HepG2 (cell line): ENCODE results near the gene TRDN. TPM values are rescaled to one million over a fixed set of nuclear protein-coding genes. Genes with fewer than 3 reads are reported as not detected.

Source experiments
- ATAC-seq: fragments of 200-7000 bp; cut with Tn5 transposase; 3 replicates; pipeline ENCODE4 v1.9.1; 2020; ENCODE audit warnings: mild to moderate bottlenecking, moderate library complexity
- BruUV-seq: library from RNA; stranded (reverse); fragments of 400-500 nt; replicated peaks from 2 replicates; lab custom pipeline; 2021; lab: Mats Ljungman, UMichigan
- CTCF ChIA-PET: fragments of 300-600 bp; formaldehyde crosslinking; extraction: SDS; loops from one replicate; lab custom pipeline; 2021; ENCODE audit warnings: low total read pairs, inconsistent platforms, low intra/inter-chr PET ratio; lab: Yijun Ruan, JAX
- POLR2A ChIA-PET: fragments of 350-600 bp; sonication (Branson Sonifier 250); formaldehyde crosslinking; loops from one replicate; lab custom pipeline; 2020; ENCODE audit warnings: antibody characterized with exemption, inconsistent platforms; lab: Yijun Ruan, JAX
- DNase-seq: peaks from one replicate; pipeline ENCODE4 v3.0.0-alpha.2; 2015; ENCODE audit warnings: low spot score
- FAIRE-seq: peaks from 3 replicates; lab custom pipeline; 2011; peaks lifted over from hg19 to GRCh38; lab: Jason Lieb, UNC
- H2AFZ ChIP-seq: one replicate; pipeline ENCODE4 v1.6.1; 2011; ENCODE audit warnings: low read length, inconsistent platforms
- H3K27ac ChIP-seq: fragments of 300-600 bp; 3 replicates; pipeline ENCODE4 v1.8.0; 2011; ENCODE audit warnings: mixed run types, mild to moderate bottlenecking, mixed read lengths, low read length, inconsistent platforms; ENCODE audit not compliant: insufficient read depth; ENCODE audit errors: extremely low read length
- H3K27me3 ChIP-seq, 2 experiments: fragments of 200-600 bp in 1 of 2; 2 replicates in 1 of 2; 3 replicates in 1 of 2; pipeline versions ENCODE4 v1.6.0 to v1.8.0; 2011; ENCODE audit warnings: low read length in 2 of 2, mild to moderate bottlenecking in 2 of 2, moderate library complexity in 2 of 2, inconsistent platforms in 1 of 2; ENCODE audit not compliant: insufficient read depth in 2 of 2, control insufficient read depth in 1 of 2
- H3K36me3 ChIP-seq, 2 experiments: fragments of 200-600 bp in 1 of 2; replicated peaks in 1 of 2; 2 replicates in 1 of 2; 3 replicates in 1 of 2; pipeline versions ENCODE4 v1.5.1 to v1.8.0; 2011; ENCODE audit warnings: low read length in 2 of 2, inconsistent platforms in 1 of 2; ENCODE audit not compliant: insufficient read depth in 2 of 2, control insufficient read depth in 1 of 2
- H3K4me1 ChIP-seq: 2 replicates; pipeline ENCODE4 v1.5.1; 2012; ENCODE audit warnings: low read length, inconsistent platforms; ENCODE audit not compliant: insufficient read depth
- H3K4me2 ChIP-seq: 2 replicates; pipeline ENCODE4 v1.6.0; 2011; ENCODE audit warnings: low read depth, low read length, inconsistent platforms
- H3K4me3 ChIP-seq, 3 experiments: fragments of 200-600 bp in 1 of 3; sonication (generic), shearing (Covaris generic) in 1 of 3; replicated peaks in 1 of 3; 2 replicates each; pipeline ENCODE4 v1.5.1; 2011 to 2016; ENCODE audit warnings: low read length in 3 of 3, inconsistent platforms in 2 of 3, low read depth in 2 of 3, mild to moderate bottlenecking in 2 of 3, control low read depth in 1 of 3, mixed read lengths in 1 of 3; ENCODE audit not compliant: insufficient read depth in 1 of 3
- H3K79me2 ChIP-seq: one replicate; pipeline ENCODE4 v1.6.1; 2011; ENCODE audit warnings: low read length, inconsistent platforms; ENCODE audit not compliant: insufficient read depth
- H3K9ac ChIP-seq: 2 replicates; pipeline ENCODE4 v1.6.0; 2011; ENCODE audit warnings: mild to moderate bottlenecking, low read depth, low read length, inconsistent platforms; ENCODE audit not compliant: insufficient read depth
- H3K9me3 ChIP-seq: 2 replicates; pipeline ENCODE4 v1.5.1; 2012; ENCODE audit warnings: mild to moderate bottlenecking, low read length
- H4K20me1 ChIP-seq: 2 replicates; pipeline ENCODE4 v1.6.0; 2011; ENCODE audit warnings: inconsistent platforms, mild to moderate bottlenecking, low read length, moderate library complexity; ENCODE audit not compliant: insufficient read depth
- CREM ChIP-seq, 2 experiments: sonication (generic) in 1 of 2; formaldehyde crosslinking in 1 of 2; IDR thresholded peaks; 2 replicates each; pipeline versions ENCODE4 v1.4.0 to v1.6.1; 2016 to 2020; ENCODE audit warnings: antibody characterized with exemption in 1 of 2, mild to moderate bottlenecking in 1 of 2, missing genetic modification reagents in 1 of 2
- FOXC1 ChIP-seq: sonication (generic); formaldehyde crosslinking; IDR thresholded peaks from 2 replicates; pipeline ENCODE4 v1.8.0; 2022; ENCODE audit warnings: mild to moderate bottlenecking, missing genetic modification reagents, borderline replicate concordance
- HNRNPLL ChIP-seq: fragments of 200-400 bp; formaldehyde crosslinking; IDR thresholded peaks from 2 replicates; pipeline ENCODE4 v1.6.1; 2017; ENCODE audit warnings: mild to moderate bottlenecking, low read depth, low read length; ENCODE audit not compliant: poor library complexity, severe bottlenecking
- HOXA5 ChIP-seq: sonication (generic); formaldehyde crosslinking; IDR thresholded peaks from 2 replicates; pipeline ENCODE4 v1.4.0; 2020; ENCODE audit warnings: missing genetic modification reagents
- NPAS2 ChIP-seq: sonication (generic); formaldehyde crosslinking; IDR thresholded peaks from 2 replicates; pipeline ENCODE4 v1.8.0; 2022; ENCODE audit warnings: mild to moderate bottlenecking, missing genetic modification reagents, borderline replicate concordance
- PLRG1 ChIP-seq: fragments of 450-650 bp; conservative IDR thresholded peaks from 2 replicates; pipeline ENCODE4 v1.6.1; 2016
- ZNF329 ChIP-seq: sonication (generic); formaldehyde crosslinking; IDR thresholded peaks from 2 replicates; pipeline ENCODE4 v1.9.0; 2021; ENCODE audit warnings: low read depth, mild to moderate bottlenecking, missing genetic modification reagents
- ZNF501 ChIP-seq: sonication (generic); formaldehyde crosslinking; IDR thresholded peaks from 2 replicates; pipeline ENCODE4 v1.5.1; 2020; ENCODE audit warnings: mild to moderate bottlenecking, moderate library complexity, missing genetic modification reagents
- ZNF773 ChIP-seq: sonication (generic); formaldehyde crosslinking; IDR thresholded peaks from 2 replicates; pipeline ENCODE4 v1.4.0; 2020; ENCODE audit warnings: missing genetic modification reagents, borderline replicate concordance
- WGBS: methylation state at CpG from one replicate; pipeline ENCODE4 v1.1.6; 2017; ENCODE audit warnings: low lambda C conversion rate; 5-methylcytosine and 5-hydroxymethylcytosine counted together
- in situ Hi-C: cut with HindIII; loops from 2 replicates; pipeline ENCODE4 v1.10.0; 2017; ENCODE audit warnings: low pct_unique_long_range_greater_than_20kb; ENCODE audit not compliant: extremely low pct_ligation_motif_present
- intact Hi-C: fragments of 100-400 bp; cut with micrococcal nuclease; formaldehyde crosslinking; loops from one replicate; pipeline ENCODE4 v1.10.0; 2022; ENCODE audit not compliant: unreplicated experiment
- polyA plus RNA-seq, 8 experiments: library from polyadenylated mRNA; depleted of rRNA in 3 of 8; stranded (reverse) in 7 of 8; unstranded in 1 of 8; fragments of >200 nt; fragmentation: Illumina TruSeq in 4 of 8; extraction: Trizol in 4 of 8; gene quantifications; 2 replicates each; pipeline versions ENCODE4 v1.2.1 to v1.2.3, GENCODE V29; 2011 to 2016; ENCODE audit warnings: low read depth in 4 of 8, missing spikeins in 1 of 8, mixed read lengths in 1 of 8; ENCODE audit not compliant: insufficient read depth in 1 of 8
- total RNA-seq, 5 experiments: library from RNA; depleted of rRNA; stranded (reverse); fragments of >200 nt; fragmentation: Illumina TruSeq; extraction: Trizol; gene quantifications; 2 replicates each; pipeline ENCODE4 v1.2.3, GENCODE V29; 2016; ENCODE audit warnings: low read depth in 1 of 5
- TF ChIP-seq, protein P1 (sequence below): sonication (generic); formaldehyde crosslinking; IDR thresholded peaks from 2 replicates; pipeline ENCODE4 v1.5.0; 2020; ENCODE audit warnings: missing genetic modification reagents, mild to moderate bottlenecking, borderline replicate concordance
- TF ChIP-seq, protein P2 (sequence below): sonication (generic); formaldehyde crosslinking; IDR thresholded peaks from 2 replicates; pipeline ENCODE4 v1.5.1; 2020; ENCODE audit warnings: missing genetic modification reagents, mild to moderate bottlenecking, borderline replicate concordance
- TF ChIP-seq, protein P3 (sequence below): sonication (generic); formaldehyde crosslinking; conservative IDR thresholded peaks from 2 replicates; pipeline ENCODE4 v1.8.0; 2022; ENCODE audit warnings: missing genetic modification reagents

The TRDN gene
- total and polyA plus RNA-seq, 2 of the 13 experiments (the other 11 are each of a cell fraction or from before 2014, with no cell fraction given): not detected

DNA sequence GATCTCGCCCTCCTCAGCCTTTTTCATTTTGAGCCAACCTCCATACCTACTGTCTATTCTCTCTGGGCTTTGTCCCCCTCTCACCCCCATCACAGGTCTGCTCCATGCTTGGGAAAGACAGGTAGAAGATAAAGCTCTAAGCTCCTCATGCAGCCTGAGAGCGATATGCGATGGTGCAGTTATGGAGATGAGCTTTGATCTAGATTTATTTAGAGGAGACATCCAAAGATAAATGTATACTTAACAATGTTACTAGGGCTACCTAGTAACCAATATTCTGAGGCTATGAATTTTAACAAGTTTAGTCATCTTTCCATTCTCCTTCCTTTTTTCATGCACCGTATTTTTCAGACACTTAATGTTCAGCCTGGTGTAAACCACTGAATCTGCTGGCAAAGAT lies 95.3 kb downstream of the TRDN start:
- H2AFZ ChIP-seq: no peak overlapping the region
- no peak overlapping the region for H3K4me2 ChIP-seq
- H3K4me1 ChIP-seq: no peaks in the 10 kb centered on the region
- ATAC-seq: no peak
- no peak overlapping the region for H3K9ac ChIP-seq
- no peak for DNase-seq
- 20% methylated on average over 4 of the region's 4 CpGs for WGBS
- no peaks in the 10 kb centered on the region for H3K36me3 ChIP-seq
- ChIA-PET POLR2A (no interaction called here), CTCF (no interaction called here)
- H3K4me3 ChIP-seq: no peak overlapping the region
- H3K9me3 ChIP-seq: no peaks in the 10 kb centered on the region
- no peaks in the 10 kb centered on the region for H3K27me3 ChIP-seq
- intact Hi-C loops (no loop called here), in situ Hi-C loops (no loop called here)
- no peaks in the 10 kb centered on the region for H3K79me2 ChIP-seq
- FAIRE-seq: no peak
- TF ChIP-seq, protein P1, sequence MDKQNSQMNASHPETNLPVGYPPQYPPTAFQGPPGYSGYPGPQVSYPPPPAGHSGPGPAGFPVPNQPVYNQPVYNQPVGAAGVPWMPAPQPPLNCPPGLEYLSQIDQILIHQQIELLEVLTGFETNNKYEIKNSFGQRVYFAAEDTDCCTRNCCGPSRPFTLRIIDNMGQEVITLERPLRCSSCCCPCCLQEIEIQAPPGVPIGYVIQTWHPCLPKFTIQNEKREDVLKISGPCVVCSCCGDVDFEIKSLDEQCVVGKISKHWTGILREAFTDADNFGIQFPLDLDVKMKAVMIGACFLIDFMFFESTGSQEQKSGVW: no peak
- no peak for TF ChIP-seq HOXA5
- TF ChIP-seq NPAS2 (CRISPR knock-in tag): no peak
- BruUV-seq: no TSS peak
- H4K20me1 ChIP-seq: no peaks in the 10 kb centered on the region
- H3K27ac ChIP-seq: no peak overlapping the region

DNA sequence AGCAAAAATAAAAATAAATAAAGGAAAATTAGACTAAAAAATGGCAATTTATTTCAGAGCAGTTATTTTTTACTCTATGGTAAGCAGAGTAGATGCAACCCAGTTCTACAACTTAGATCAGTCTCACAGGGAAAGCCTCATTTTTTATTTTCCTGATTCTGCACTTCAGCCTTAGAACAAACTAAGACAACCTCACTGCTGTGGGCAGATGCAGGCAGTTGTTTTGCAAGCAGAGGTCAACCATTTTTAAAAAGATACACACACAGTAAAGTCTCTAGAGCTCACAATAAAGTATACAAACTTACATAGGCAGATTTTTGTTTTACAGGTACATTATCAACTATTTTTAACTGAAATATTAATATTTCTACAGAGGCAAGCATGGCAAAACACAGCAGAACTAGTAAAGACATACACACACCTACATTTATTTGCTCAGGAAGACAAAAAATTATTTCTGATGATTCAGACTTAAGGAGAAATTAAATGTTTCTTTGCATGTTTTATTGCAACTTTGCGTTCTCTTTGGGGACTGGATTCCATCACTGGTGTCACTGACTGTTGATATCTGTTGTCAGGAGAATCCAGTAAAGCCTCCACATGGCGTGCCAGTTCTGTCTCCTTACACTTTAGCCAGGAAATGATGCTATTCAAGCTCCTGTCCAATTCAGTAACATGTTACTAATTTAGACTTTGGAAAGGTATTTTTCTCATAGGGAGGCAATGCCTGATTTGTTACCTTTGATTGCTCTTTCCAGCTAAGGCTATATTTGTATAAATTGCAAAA lies 102.7 kb downstream of the TRDN start:
- no peak overlapping the region for H3K4me2 ChIP-seq
- intact Hi-C loops (no loop called here), in situ Hi-C loops (no loop called here)
- FAIRE-seq: no peak
- no peaks in the 10 kb centered on the region for H3K36me3 ChIP-seq
- DNase-seq: no peak
- no peak overlapping the region for H3K9ac ChIP-seq
- no peak overlapping the region for H3K27ac ChIP-seq
- no peaks in the 10 kb centered on the region for H4K20me1 ChIP-seq
- no peak overlapping the region for H3K4me3 ChIP-seq
- ATAC-seq: no peak
- BruUV-seq: no TSS peak
- no peak overlapping the region for H2AFZ ChIP-seq
- no peaks in the 10 kb centered on the region for H3K4me1 ChIP-seq
- CTCF ChIA-PET: no interaction called here
- POLR2A ChIA-PET: no interaction called here
- H3K27me3 ChIP-seq: no peaks in the 10 kb centered on the region
- no peaks in the 10 kb centered on the region for H3K9me3 ChIP-seq
- WGBS: 2% methylated on average over 2 of the region's 2 CpGs
- H3K79me2 ChIP-seq: no peaks in the 10 kb centered on the region
- TF ChIP-seq, protein P2, sequence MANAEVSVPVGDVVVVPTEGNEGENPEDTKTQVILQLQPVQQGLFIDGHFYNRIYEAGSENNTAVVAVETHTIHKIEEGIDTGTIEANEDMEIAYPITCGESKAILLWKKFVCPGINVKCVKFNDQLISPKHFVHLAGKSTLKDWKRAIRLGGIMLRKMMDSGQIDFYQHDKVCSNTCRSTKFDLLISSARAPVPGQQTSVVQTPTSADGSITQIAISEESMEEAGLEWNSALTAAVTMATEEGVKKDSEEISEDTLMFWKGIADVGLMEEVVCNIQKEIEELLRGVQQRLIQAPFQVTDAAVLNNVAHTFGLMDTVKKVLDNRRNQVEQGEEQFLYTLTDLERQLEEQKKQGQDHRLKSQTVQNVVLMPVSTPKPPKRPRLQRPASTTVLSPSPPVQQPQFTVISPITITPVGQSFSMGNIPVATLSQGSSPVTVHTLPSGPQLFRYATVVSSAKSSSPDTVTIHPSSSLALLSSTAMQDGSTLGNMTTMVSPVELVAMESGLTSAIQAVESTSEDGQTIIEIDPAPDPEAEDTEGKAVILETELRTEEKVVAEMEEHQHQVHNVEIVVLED (CRISPR knock-in tag): no peak
- TF ChIP-seq FOXC1 (CRISPR knock-in tag) (no peak), PLRG1 (no peak), ZNF773 (CRISPR knock-in tag) (no peak), CREM (IDR thresholded peaks at IDR 0.05) (no peak), CREM (CRISPR knock-in tag; IDR thresholded peaks at IDR 0.05) (no peak), ZNF501 (CRISPR knock-in tag) (no peak), ZNF329 (CRISPR knock-in tag) (no peak), HNRNPLL (no peak)
- TF ChIP-seq, protein P3, sequence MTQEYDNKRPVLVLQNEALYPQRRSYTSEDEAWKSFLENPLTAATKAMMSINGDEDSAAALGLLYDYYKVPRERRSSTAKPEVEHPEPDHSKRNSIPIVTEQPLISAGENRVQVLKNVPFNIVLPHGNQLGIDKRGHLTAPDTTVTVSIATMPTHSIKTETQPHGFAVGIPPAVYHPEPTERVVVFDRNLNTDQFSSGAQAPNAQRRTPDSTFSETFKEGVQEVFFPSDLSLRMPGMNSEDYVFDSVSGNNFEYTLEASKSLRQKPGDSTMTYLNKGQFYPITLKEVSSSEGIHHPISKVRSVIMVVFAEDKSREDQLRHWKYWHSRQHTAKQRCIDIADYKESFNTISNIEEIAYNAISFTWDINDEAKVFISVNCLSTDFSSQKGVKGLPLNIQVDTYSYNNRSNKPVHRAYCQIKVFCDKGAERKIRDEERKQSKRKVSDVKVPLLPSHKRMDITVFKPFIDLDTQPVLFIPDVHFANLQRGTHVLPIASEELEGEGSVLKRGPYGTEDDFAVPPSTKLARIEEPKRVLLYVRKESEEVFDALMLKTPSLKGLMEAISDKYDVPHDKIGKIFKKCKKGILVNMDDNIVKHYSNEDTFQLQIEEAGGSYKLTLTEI: no peak
